SK-N-MC (cell line): ENCODE measurements around the gene SLC5A2.

Source experiments
- EZH2 ChIP-seq: fragments of 200-600 bp; sonication (generic); IDR thresholded peaks from one replicate; pipeline ENCODE4 v1.6.1; 2017; ENCODE audit warnings: antibody characterized with exemption
- FOXP2 ChIP-seq: optimal IDR thresholded peaks from 2 replicates; pipeline ENCODE3; 2011; ENCODE audit warnings: mild to moderate bottlenecking, moderate library complexity; ENCODE audit not compliant: insufficient read depth; ENCODE audit errors: extremely low read length, control extremely low read depth
- POLR2AphosphoS5 ChIP-seq: IDR thresholded peaks from 2 replicates; pipeline ENCODE4 v1.6.1; 2012; ENCODE audit warnings: mild to moderate bottlenecking, low read depth, low read length, borderline replicate concordance

DNA sequence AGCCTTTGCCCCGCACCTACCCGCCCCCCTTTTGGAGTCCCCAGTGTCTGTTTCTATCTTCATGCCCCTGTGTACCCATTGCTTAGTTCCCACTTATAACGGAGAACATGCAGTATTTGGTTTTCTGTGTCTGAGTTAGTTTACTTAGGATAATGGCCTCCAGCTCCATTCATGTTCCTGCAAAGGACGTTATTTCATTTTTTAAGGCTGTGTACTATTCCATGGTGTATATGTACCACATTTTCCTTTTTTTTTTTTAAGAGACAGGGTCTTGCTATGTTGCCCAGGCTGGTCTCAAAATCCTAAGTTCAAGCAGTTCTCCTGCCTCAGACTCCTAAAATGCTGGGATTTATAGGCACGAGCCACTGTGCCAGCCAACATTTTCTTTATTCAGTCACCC is 15.1 kb upstream of the SLC5A2 start:
- TF ChIP-seq EZH2 (no peak), POLR2AphosphoS5 (no peak), FOXP2 (no peak)
